ENCODE data around the gene NECTIN2.

Gene NECTIN2

DNA sequence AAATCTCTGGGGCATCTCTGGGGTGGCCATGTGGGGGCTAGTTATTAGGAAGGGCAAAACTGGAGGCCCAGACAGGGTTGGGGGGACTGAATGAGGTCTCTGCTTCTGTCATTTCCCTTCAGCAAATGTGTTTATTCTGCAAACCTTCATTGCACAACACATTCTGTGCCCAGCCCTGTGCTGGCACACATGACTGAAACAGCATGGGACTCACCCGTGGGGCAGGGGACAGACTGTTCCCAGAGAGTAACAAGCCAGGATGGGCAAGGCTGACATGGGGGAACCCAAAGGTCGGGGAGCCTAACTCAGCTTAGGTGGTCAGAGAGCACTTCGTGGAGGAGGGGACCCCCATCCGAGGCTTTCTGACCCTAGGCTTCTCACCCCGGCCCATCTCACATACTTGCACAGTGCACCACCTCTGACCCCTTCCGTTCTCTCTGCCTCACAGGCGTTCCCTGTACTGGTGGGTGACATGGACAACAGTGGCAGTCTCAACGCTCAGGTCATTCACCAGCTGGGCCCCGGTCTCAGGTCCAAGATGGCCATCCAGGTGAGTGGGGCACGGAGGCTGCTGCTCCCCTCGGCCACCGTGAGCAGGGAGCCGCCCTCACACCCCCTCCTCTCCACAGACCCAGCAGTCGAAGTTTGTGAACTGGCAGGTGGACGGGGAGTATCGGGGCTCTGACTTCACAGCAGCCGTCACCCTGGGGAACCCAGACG lies 47.4 kb downstream of the NECTIN2 start:
- DNase-seq (ENCODE audit: low read depth) = no peak
- TF ChIP-seq CTCF (IDR thresholded peaks at IDR 0.05; ENCODE audit: control insufficient read depth, extremely low read depth, insufficient read depth) = no peak
- no peak overlapping the region for H3K4me3 ChIP-seq (ENCODE audit: low read depth, low read length)

- no peak for DNase-seq (ENCODE audit: low read depth)
- no peak overlapping the region for H3K4me3 ChIP-seq (ENCODE audit: low read depth, low read length)
- TF ChIP-seq CTCF (IDR thresholded peaks at IDR 0.05; ENCODE audit: control insufficient read depth, extremely low read depth, insufficient read depth) = no peak
Observed at GRCh38 chr19:44894052-44894400, 47.9 kb downstream of the NECTIN2 start.

- TF ChIP-seq CTCF (IDR thresholded peaks at IDR 0.05; ENCODE audit: control insufficient read depth, extremely low read depth, insufficient read depth) = no peak
- no peak for DNase-seq (ENCODE audit: low read depth)
- no peak overlapping the region for H3K4me3 ChIP-seq (ENCODE audit: low read depth, low read length)
Observed at GRCh38 chr19:44894946-44895345, 48.8 kb downstream of the NECTIN2 start.

- DNase-seq (ENCODE audit: low read depth) = no peak
- H3K4me3 ChIP-seq (ENCODE audit: low read depth, low read length) = no peak overlapping the region
- no peak for TF ChIP-seq CTCF (IDR thresholded peaks at IDR 0.05; ENCODE audit: control insufficient read depth, extremely low read depth, insufficient read depth)
Observed at GRCh38 chr19:44897835-44898234, 51.7 kb downstream of the NECTIN2 start.

GRCh38 chr19:44900328-44901244 lies 54.5 kb downstream of the NECTIN2 start:
- no peak overlapping the region for H3K4me3 ChIP-seq (ENCODE audit: low read depth, low read length)
- no peak for DNase-seq (ENCODE audit: low read depth)
- no peak for TF ChIP-seq CTCF (IDR thresholded peaks at IDR 0.05; ENCODE audit: control insufficient read depth, extremely low read depth, insufficient read depth)

DNA sequence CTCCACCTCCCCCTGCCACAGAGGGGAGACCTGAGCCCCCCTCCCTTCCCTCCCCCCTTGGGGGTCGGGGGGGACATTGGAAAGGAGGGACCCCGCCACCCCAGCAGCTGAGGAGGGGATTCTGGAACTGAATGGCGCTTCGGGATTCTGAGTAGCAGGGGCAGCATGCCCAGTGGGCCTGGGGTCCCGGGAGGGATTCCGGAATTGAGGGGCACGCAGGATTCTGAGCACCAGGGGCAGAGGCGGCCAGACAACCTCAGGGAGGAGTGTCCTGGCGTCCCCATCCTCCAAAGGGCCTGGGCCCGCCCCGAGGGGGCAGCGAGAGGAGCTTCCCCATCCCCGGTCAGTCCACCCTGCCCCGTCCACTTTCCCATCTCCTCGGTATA lies 57.1 kb downstream of the NECTIN2 start:
- no peak overlapping the region for H3K4me3 ChIP-seq (ENCODE audit: low read depth, low read length)
- no peak for DNase-seq (ENCODE audit: low read depth)
- TF ChIP-seq CTCF (IDR thresholded peaks at IDR 0.05; ENCODE audit: control insufficient read depth, extremely low read depth, insufficient read depth) = no peak

Measured in LNCaP clone FGC (cell line).